Globus pallidus (tissue), 1 donor: ENCODE measurements around the gene IGSF8.

Experiments used
- DNase-seq: peaks from one replicate; pipeline ENCODE4 v3.0.0-alpha.2; 2015; ENCODE audit warnings: low spot score

Gene IGSF8

DNA sequence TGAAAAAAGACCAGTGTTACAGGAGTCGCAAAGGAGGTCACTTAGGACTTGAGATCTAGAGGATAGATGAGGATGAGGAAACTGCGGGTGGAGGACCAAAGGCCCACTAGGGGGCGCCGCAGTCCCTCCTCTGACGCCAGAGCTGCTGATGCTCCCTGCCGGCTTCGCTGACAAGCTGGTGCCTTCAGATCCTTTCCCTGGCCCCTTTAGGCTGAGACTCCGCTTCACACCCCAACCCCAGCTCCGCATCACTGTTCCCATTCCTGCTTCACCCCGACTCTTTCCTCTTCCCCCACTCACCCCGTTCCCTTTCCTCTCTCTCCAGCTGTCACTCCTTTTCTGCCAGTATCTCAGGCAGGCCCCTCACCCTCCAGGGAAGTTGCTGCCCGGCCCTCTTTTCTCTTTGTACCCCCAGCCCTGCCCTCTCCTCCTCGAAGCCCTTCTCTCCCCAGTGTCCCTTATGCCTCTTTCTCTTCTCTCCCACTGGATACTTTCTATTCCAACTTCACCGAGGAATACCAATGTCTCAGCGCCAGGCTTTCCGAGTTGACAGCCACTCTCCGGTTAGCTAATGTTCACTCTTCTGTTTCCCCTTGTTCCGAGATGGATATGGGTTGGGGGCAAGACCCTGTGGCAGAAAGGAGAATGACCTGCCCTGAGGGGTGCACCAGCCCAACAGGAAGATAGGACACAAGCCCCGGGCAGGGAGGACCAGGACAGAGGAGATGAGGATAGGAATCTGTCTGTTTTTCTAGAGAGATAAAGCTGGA, 12.5 kb downstream of the IGSF8 start:
- peak; percentile 90 for DNase-seq

DNA sequence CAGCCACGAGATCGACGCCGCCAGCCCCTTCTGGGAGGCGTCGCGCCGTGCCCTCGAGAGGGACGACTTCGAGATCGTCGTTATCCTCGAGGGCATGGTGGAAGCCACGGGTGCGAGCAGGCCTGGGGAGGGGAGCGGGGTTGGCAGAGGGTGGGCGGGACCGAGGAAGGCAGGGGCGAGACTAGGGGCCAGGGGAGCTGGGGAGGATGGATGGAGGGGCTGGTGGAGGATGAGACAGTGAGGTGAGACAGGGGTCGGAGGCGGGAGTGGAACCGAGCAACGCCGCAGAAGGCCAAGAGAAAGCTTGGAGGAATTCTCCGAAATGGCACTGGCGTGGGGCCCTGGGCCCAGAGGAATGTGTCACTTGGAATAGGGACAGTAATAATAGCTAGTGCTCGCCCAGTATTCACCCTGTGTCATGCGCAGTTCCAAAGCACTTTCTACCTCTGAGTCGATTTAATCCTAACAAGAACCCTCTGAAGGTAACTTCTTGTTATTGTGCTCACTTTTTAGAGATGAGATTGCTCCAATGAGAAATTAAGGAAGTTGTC, 13.6 kb downstream of the IGSF8 start:
- no peak for DNase-seq

DNA sequence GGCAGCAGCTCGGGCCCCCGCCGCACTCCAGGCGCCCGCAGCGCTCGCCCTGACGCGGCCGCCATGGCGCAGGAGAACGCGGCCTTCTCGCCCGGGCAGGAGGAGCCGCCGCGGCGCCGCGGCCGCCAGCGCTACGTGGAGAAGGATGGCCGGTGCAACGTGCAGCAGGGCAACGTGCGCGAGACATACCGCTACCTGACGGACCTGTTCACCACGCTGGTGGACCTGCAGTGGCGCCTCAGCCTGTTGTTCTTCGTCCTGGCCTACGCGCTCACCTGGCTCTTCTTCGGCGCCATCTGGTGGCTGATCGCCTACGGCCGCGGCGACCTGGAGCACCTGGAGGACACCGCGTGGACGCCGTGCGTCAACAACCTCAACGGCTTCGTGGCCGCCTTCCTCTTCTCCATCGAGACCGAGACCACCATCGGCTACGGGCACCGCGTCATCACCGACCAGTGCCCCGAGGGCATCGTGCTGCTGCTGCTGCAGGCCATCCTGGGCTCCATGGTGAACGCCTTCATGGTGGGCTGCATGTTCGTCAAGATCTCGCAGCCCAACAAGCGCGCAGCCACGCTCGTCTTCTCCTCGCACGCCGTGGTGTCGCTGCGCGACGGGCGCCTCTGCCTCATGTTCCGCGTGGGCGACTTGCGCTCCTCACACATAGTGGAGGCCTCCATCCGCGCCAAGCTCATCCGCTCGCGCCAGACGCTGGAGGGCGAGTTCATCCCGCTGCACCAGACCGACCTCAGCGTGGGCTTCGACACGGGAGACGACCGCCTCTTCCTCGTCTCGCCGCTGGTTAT, 14.2 kb downstream of the IGSF8 start:
- DNase-seq: no peak

DNA sequence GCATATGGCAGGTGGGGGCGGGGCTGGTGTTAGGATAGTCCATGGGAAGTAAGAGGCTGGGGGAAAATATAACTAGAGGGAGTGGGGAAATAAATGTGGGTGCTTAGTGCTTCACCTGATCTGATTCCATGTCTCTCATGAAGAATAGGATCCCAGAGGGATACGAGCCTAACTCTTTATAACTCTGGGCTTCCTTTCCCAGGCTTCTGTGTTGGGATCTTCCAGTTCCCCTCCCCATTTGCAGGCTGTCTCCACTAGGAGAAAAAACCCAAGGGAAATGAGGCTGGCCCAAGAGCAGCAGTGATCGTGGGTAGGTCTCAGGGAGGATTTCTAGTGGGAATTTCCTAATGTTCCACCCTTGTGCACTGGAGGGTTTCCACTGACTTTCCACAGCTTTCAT, 15.5 kb downstream of the IGSF8 start:
- DNase-seq: no peak

DNA sequence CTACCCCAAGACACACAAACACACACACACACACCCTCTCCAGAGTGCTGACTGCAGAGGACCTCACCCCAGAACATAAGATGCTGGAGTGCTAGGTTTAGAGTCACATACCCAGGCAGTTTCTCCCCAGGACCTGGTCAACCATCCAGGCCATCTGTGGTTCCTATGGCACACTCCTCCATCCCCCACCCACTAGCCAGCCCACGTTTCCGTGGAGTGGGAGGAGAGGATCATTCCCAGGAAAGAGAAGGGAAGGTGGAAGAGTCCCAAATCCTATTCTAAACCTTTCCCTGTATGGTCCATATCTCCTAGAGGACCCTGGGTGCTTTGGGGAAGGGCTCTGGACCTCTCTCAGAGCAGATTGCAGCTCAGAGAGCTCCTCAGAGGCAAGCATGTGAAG, 15.9 kb downstream of the IGSF8 start:
- DNase-seq: no peak

DNA sequence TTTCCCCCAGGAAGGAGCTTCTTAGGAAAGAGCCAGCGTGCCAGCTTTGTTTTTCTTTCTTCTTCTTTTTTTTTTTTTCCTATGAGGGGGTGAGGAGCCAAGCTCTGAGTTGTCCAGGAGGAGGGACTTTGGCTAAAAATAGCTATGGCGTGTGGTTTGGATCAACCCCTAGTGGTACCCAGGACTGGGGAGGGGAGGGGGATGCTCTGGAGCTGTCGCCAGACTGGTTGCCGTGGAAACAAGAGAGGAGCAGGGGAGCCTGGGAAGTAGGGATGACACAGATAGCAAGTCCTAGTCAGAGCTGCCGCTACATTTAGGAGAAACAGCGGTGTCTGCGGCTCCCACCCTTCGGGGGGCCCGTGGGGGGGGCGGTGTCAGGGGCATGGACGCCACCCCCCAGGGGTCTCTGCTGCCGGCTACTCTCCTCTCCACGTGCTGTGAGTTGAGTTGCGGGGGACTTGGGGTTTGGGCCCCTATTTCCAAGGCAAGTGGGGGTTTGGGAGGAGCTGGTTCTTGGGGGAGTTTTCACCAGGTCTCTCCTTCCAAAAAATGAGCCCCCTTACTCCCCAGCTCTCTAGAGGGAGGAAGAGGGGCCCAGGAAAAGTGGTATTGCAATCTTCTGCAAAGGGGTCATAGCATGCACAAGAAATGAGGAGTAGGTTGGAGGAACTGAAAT, 17.0 kb downstream of the IGSF8 start, which contains the start of gene KCNJ9:
KCNJ9 (plus strand) TSS at position 278 of the 676 bp plus-strand sequence. CDS start 2,493 bp downstream, outside the sequence.
- DNase-seq: peak; percentile 94

DNA sequence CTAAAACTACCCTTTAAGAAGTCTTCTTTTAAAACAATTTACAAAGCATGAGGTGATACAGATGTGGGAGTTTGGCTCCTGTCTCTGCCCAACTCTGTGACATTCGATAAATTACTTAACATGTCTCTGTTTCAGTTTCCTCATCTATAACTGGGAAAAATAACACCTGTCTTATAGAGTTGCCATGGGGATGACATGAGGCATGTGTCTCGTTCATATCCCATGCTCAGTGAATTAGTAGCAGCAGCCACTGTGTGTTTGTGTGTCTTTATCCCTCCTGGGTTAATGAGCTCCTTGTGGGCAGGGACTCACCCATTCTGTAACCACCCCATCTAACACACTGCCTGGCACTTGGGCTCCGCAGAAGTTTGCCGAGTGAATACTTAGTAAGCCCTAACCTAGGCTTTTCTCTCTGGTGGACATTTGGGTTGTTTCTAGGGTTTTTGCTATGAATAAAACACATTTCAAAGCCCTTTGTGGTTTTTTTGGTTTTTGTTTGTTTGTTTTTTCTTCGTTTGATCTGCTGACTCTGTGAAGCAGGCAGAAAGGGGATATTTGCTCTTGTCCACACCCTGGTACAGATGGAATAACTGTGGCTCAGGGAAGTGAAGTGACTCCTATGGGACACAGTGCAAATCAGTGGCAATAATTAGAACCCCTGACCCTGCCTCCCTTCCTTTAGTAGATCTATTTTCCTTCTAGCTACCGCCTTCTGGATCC, 17.9 kb downstream of the IGSF8 start:
- DNase-seq: no peak

DNA sequence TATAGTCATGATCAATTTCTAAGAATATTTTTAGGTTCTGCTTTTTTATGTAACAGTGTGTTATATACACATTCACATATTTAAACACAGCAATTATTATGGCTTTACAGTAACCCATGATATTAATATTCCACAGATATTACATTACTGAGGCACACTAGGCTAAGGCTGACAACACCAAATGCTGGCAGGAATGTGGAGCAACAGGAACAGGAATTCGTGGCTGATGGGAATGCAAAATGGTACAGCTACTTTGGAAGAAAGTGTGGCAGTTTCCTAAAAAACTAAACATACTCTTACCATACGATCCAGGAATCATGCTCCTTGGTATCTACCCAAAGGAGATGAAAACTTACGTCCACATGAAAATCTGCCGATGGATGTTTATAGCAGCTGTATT, 19.0 kb downstream of the IGSF8 start:
- DNase-seq: no peak

DNA sequence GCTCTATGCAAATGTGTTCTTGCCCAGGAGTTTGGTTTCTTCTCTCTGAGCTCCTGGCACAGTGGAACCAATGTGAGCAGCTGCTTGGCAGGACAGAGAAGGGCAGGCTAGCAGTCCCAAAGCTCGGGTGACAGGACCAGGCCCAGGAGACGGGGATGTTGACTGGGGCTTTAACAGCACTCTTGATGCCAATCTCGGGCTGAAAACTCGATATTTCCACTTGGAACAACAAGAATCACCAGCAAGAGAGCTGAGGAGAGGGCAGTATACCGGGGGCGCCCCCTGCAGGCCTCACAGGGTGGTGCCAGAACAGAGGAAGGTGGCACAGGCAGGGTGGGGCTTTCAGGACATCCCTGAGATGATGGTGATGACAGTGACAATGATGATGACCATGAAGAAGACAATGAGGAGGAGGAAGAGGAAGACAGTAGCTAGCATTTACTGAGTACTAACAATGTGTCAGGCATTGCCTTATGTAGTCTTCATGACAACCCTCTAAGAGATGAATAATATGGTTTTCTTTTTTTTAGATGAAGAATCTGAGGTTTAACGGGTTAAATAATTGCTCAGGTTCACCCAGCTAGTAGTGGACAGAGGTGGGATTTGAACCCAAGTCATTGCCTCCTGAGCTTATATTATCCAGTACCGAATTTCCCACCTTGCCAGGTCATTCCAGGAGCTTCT, 19.8 kb downstream of the IGSF8 start:
- peak; percentile 87 for DNase-seq

DNA sequence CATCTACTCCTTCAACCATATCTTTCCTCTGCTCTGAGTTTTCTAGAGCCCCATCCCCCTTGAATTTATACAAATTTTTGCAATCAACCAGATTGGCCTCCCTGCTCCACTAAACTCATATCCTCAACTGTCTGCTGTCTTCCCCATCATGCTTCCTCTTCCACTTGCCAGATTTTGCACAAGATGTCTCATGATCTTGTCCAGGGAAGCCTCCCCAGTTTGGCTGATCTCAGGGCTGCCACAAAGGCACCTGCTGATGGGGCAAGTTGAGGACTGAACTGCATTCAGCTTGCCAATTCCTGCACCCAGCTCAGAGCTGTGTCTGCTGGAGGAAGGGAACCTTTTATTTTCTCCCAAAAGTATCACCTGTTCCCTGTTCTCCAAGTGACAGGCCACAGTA, 20.9 kb downstream of the IGSF8 start:
- no peak for DNase-seq

DNA sequence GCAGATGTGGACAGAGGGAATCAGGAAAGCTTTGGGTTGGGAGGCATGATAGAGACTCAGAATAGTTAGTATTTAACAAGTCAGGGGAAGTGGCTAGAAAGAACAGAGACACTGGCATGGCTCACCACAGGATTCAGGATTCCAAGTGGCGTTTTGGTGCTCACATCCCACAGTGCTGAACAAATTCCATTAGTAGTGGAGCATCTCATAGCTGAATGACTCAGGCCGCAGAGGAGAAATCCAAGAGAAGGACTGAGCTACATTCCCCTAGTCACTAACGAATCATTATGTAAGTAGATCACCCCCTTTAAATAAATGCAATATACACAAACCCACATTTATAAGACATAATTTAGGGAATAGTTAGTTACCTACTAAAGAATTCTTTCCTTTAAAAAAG, 22.1 kb downstream of the IGSF8 start:
- no peak for DNase-seq

DNA sequence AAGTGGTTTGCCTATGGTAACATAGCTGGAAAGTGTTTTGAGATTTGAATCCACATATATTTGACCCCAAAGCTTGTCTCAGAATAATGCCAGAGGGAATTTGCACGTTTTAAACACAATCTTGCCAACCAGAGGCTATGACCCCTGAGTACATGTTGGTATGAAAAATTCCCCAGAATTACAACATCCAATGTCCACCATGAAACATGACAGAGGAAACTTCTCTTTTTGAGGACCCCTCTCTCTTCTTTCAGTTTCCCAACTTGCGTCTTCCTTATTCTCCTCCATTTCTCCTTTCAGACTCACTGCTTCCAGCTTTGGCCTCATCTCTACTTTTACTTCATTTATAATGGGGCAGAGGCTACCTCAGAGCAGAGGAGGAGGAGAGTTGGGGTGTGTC, 22.6 kb downstream of the IGSF8 start:
- no peak for DNase-seq

DNA sequence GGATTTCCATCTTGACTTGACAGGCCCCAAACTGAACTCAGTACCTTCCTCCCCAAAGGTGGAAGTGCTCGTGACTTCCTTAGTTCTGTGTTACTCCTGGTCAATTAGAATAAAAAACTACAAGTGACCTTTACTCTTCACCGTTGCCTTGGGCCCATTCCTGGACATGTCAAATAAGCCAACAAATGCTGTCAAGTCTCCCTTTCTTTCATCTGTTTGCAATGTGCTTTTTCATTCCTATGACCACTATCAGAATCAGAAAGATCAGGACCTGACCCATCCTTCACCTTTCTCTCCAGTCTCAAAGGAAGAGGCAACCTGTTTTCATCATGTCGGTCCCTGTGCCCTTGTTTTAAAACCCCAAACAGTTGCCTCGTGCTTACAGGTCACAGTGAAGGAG, 23.6 kb downstream of the IGSF8 start:
- DNase-seq: no peak

DNA sequence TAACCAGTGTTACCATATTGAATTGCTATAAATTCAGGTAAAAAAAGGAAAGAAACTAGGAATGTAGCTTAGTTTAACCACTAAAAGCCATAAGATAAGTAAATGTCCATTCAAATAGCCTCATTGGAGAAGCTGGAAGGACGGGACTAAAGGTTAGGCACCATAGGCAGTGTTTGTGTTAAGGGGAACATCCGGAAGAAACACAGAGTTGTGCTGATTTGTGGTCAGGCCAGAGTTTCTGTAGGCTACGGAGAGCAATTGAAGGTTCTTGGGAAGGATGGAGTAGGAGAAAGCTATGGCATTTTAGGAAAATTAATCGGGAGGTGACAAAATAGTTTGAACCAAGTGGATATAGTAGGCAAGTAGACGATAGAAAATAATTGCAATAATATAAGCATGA, 27.1 kb downstream of the IGSF8 start:
- no peak for DNase-seq

DNA sequence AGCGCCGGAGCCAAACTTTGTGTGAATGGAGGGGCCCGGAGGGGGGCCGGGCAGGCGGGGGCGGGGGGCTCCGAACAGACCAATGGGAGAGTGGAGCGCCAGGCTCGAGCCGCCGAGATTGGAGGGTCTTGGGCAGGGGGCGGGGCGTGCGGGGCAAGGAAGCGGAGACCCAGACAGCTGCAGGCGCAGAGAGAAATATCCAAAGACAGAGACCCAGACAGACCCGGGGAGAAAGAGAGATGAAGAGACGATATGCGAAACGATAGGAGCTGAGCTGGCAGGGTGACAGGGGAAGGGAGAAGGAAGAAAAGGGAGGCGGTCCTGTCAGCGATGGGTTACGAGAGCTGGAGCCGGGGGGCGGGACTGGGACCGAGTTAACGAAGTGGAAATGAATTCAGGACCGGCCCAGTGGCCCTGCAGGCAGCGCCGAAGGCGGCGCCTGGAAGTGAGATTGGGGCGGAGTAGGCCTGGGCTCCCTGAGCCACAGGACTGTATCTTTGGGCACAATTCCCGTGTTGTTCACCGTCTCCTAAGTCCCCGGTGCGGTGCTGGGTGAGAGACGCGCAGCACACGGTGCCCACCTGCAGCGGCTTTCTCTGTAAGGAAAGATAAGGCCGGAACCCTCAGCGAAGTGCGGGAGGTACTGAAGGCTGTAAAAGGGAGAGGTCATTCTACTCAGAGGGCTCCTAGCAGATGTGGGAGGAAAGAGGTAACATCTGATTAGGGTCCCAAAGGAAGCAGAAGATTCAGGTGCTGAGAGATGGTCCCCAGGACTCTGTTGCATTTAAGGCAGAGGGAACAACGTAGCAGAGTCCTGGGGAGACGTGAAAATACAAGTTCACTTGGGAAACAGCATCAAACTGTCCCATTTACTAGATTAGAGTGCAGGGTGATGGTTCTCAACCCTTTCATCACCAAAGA, 27.9 kb downstream of the IGSF8 start:
- peak; percentile 98 for DNase-seq

DNA sequence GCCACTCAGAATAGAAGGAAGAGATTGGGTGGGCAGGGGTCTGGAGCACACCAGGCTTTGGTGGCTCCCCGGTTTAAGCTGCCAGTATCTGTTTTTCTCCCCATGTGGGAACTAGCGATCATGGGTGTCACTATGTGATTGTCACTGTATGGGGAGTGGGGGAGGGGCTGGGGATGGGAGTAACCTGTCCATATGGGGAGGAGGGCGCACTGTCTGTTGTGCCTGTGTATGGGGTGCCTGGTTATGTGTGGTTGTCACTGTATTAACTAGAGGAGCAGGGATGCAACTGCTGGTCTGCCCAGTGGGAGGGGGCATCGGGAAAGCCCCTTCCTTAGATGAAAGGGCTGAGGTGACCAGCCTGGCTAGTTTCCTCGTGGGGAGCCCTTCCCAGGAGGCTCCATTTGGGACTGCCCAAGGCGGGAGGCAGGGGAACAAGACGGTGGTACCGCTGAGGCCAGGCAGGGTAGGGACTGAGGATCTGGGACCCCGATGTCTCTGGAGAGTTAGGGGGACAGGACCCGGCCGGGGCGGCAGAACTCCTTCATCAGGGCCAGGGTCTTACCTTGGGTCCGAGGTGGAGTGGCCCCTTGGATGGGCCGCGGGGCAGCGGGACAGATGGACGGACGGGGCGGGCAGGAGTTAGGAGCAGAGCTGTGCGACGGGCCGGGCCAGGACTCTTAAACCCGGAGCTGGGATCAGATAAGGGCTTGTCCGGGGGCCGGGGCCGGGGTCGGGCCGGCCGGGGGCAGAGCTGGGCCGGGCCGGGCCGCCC, 28.8 kb downstream of the IGSF8 start, which contains the start of gene KCNJ10:
KCNJ10 (minus strand) TSS at position 701 of the 772 bp plus-strand sequence. CDS start 27,628 bp downstream, outside the sequence.
- DNase-seq: peak; percentile 65

DNA sequence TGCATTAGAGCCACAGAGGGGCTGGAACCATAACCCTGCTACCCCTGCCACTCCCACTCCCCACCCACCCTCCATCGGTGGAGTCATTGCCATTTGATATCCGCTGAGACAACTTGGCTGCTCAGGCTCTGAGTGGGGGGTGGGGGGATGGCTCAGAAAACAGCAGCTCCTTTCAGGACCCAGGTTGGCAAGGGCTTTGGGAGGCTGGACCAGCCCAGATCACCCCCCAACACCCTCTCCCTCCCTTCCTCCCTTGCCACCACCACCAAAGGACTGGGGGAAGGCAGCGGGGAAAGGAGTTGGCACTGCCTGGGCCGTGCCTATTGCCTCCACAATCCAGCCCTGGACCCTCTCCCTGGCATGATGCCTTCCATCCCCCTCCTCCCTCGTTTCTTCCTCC, 30.2 kb downstream of the IGSF8 start:
- DNase-seq: peak; percentile 99

DNA sequence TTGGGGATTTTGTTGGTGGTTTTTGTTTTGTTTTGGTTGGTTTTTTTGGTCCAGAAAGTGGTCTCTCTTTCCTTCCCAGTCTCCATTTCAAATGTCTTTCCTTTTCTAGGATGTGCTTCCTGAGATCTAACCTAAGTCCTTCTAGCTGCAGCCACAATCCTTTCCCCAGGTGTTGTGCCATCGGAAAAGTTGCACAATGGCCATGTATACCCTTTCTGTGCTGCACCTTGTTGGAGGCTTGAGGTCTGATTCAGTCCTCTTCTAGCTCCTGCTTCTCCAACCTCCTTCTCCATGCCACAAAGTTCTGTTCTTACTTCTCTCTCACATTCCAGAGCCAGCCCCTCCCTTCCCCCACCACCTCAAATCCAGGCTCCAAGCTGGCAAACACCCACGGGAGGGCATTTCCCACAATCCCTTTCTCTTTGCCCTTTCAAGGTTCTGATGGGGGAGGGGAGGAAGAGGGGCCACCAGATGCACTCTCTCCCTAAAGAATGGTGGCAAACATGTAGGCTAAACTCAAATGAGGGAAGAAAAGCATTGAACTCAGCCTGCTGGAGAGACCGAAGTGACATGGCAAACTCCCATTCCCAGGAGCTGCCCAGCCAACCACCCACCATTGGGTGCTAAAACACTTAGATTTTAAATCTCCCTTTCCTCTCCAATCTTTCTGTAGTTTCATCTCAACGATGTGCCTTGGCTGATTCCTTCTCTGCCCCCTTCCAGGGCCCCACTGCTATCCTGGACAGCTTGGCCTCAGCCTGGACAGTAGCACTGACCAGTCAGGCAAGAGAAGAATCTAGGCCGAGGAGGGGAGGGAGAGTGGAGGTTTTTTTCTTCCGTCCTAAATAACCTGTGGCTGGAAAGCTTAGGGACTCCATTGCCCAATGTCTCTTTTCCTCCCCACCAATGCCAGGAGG, 31.3 kb downstream of the IGSF8 start:
- peak; percentile 51 for DNase-seq
